Kidney (tissue), 22 donors: ENCODE measurements around the gene OXGR1. TPM values are rescaled to one million over a fixed set of nuclear protein-coding genes. Genes with fewer than 3 reads are reported as not detected.

Source experiments
- DNase-seq, 5 donors: peaks; one replicate each; pipeline ENCODE4 v3.0.0-alpha.2; 2013 to 2020
- FAIRE-seq: peaks from 2 replicates; lab custom pipeline; 2012; peaks lifted over from hg19 to GRCh38; lab: Jason Lieb, UNC
- H3K27ac ChIP-seq, 2 donors: one replicate each; pipeline ENCODE4 v1.7.0; 2013; ENCODE audit warnings: low read depth in 2 of 2, low read length in 2 of 2, inconsistent platforms in 1 of 2
- H3K27me3 ChIP-seq: one replicate; pipeline ENCODE4 v1.7.1; 2013; ENCODE audit warnings: low read length, inconsistent platforms; ENCODE audit not compliant: control insufficient read depth, insufficient read depth
- H3K36me3 ChIP-seq, 3 donors: one replicate each; pipeline versions ENCODE4 v1.7.0 to v1.7.1; 2013; ENCODE audit warnings: low read length in 3 of 3, control low read depth in 1 of 3, inconsistent platforms in 1 of 3; ENCODE audit not compliant: insufficient read depth in 3 of 3, control insufficient read depth in 2 of 3
- H3K4me1 ChIP-seq, 3 donors: one replicate each; pipeline versions ENCODE4 v1.7.0 to v1.7.1; 2013; ENCODE audit warnings: low read length in 3 of 3, inconsistent platforms in 1 of 3, low read depth in 1 of 3; ENCODE audit not compliant: control insufficient read depth in 2 of 3, insufficient read depth in 2 of 3
- H3K4me3 ChIP-seq, 3 donors: one replicate each; pipeline versions ENCODE4 v1.7.0 to v1.8.1; 2013; ENCODE audit warnings: low read length in 3 of 3, control low read depth in 1 of 3, inconsistent platforms in 1 of 3
- H3K9ac ChIP-seq, 3 donors: one replicate each; pipeline versions ENCODE4 v1.7.0 to v1.7.1; 2013; ENCODE audit warnings: low read length in 3 of 3, control low read depth in 1 of 3, inconsistent platforms in 1 of 3
- H3K9me3 ChIP-seq, 3 donors: one replicate each; pipeline versions ENCODE4 v1.7.0 to v1.7.1; 2013; ENCODE audit warnings: low read length in 3 of 3, control low read depth in 1 of 3, inconsistent platforms in 1 of 3; ENCODE audit not compliant: control insufficient read depth in 2 of 3, insufficient read depth in 1 of 3
- CTCF ChIP-seq: IDR thresholded peaks from 3 replicates; pipeline ENCODE4 v1.5.1; 2012; ENCODE audit warnings: mild to moderate bottlenecking, moderate library complexity, borderline replicate concordance; ENCODE audit not compliant: insufficient read depth; ENCODE audit errors: extremely low read depth
- intact Hi-C: fragments of 100-400 bp; cut with DNase I; formaldehyde crosslinking; loops from one replicate; pipeline ENCODE4 v1.11.1; 2022
- long read RNA-seq, 10 donors: library from polyadenylated mRNA in 1 of 10; unstranded in 1 of 10; transcript quantifications; one replicate each; pipeline ENCODE4 v2.0.0 and lab custom pipeline, GENCODE V29; 2021 to 2026
- polyA plus RNA-seq: library from polyadenylated mRNA; stranded (reverse); fragments of 350-450 nt; fragmentation: Illumina TruSeq; extraction: RNeasy Lipid Tissue Mini Kit (QIAGEN cat#74804); gene quantifications from one replicate; pipeline ENCODE4 v1.2.3, GENCODE V29; 2014; ENCODE audit warnings: low read depth, low replicate concordance; ENCODE audit not compliant: insufficient read depth
- total RNA-seq: library from RNA; stranded (reverse); fragmentation: NEBNext Ultra II Directional; extraction: Animal tissue kit (Norgen Biotek cat#: 25700); gene quantifications from one replicate; pipeline ENCODE4 v1.2.1, GENCODE V29; 2021
- donor health status: control.
- donor health status: control.
- donor health status: control.
- donor health status: control.
- donor health status: control.
- donor health status: DM: yes; HTN: yes; CAD: no.
- donor health status: Normal renal cell carcinoma (clear cell type).

OXGR1 gene
- total RNA-seq, result 0.72 TPM
- 3.5 TPM for polyA plus RNA-seq
- long read RNA-seq, donor 1, result 0 reads
- long read RNA-seq, donor 2, partial matches to known transcripts, result 0 of 3 reads
- long read RNA-seq, donor 2, other reads (novel, unspliced or antisense), result 0 of 3 reads
- long read RNA-seq, donor 3, result 0 reads
- long read RNA-seq, donor 4, partial matches to known transcripts, result 0 of 1 reads
- long read RNA-seq, donor 4, other reads (novel, unspliced or antisense), result 0 of 1 reads
- long read RNA-seq, donor 5, result 0 reads
- long read RNA-seq, donor 6, result 0 reads
- long read RNA-seq, donor 7, result 0 reads
- long read RNA-seq, donor 8, result 0 reads
- long read RNA-seq, donor 9, result 0 reads
- long read RNA-seq, donor 10, result 0 reads

GRCh38 chr13:96994017-96994857 lies at the start of gene OXGR1:
Gene OXGR1 (minus strand): TSS chr13:96994476. CDS start chr13:96987759, 6,717 bp downstream.
- no peak within 1 kb of the TSS for H3K27ac ChIP-seq
- H3K9ac ChIP-seq, result peak within 1 kb of the TSS in 1 of 3 donors; percentile 20
- FAIRE-seq (no peak), DNase-seq (peak; percentile 73 to 93 (median 85))
- peak within 1 kb of the TSS; percentile 38 to 61 (median 40) for H3K4me3 ChIP-seq
- H3K27me3 ChIP-seq, result no peaks in the 10 kb centered on the region
- peaks cover 0 to 6% (median 0%) of the 10 kb centered on the region in 3 donors for H3K4me1 ChIP-seq
- no peaks in the 10 kb centered on the region for H3K9me3 ChIP-seq
- no peaks in the 10 kb centered on the region for H3K36me3 ChIP-seq
- no peak for TF ChIP-seq CTCF
- intact Hi-C loops, result no loop called here

- H3K4me1 ChIP-seq, result no peaks in the 10 kb centered on the region
- no peak overlapping the region for H3K4me3 ChIP-seq
- FAIRE-seq (no peak), DNase-seq (no peak)
- H3K9me3 ChIP-seq, result no peaks in the 10 kb centered on the region
- no peak overlapping the region for H3K27ac ChIP-seq
- intact Hi-C loops, result no loop called here
- no peak for TF ChIP-seq CTCF
- no peak overlapping the region for H3K9ac ChIP-seq
- no peaks in the 10 kb centered on the region for H3K36me3 ChIP-seq
- no peaks in the 10 kb centered on the region for H3K27me3 ChIP-seq
Observed at GRCh38 chr13:97043302-97043701, 49.0 kb upstream of the OXGR1 start.

GRCh38 chr13:97030705-97031452 lies 36.6 kb upstream of the OXGR1 start:
- no peaks in the 10 kb centered on the region for H3K36me3 ChIP-seq
- H3K27me3 ChIP-seq, result no peaks in the 10 kb centered on the region
- FAIRE-seq (no peak), DNase-seq (peak in 2 of 5 donors; percentile 47 to 65)
- H3K9me3 ChIP-seq, result no peaks in the 10 kb centered on the region
- no peaks in the 10 kb centered on the region for H3K4me1 ChIP-seq
- no peak overlapping the region for H3K9ac ChIP-seq
- no peak overlapping the region for H3K27ac ChIP-seq
- no peak for TF ChIP-seq CTCF
- intact Hi-C loops, result no loop called here
- no peak overlapping the region for H3K4me3 ChIP-seq
